Measurements from ENCODE around the gene ACTRT2.

DNA sequence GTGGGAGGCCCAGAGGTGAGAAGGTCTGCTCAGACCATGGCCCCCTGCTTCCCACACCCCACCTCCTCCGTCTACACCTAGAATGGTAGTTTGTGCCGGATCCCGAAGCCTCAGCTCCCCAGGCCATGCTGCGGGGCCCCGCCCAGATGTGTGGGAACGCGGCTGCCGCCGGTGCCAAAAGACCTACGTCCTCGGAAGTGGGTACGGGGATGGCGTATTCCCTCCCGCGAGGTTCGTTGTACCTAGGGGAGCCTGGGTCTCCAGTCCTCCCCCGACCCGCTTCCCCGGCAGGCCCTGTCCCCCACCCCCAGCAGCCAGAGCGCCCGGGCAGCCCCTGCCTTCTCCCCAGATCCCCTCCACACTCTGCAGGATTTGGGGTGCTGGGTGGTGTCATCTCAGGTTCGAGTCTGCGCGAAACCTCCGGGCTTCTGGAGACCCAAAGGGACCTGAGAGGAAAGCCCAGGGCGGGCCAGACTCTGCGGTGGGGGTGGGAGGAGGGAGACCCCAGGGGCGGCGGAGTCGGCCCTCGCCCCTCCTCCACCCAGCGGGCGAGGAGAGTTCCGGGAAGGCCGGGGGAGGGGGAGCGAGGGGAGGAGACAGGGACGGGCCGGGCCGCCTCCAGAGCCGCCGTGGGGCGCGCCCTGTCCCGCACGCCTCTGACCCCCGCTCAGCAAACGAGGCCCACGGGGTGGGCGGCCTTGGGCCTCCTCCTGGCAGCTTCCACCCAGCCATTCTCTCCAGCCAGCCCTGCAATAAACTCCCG is 41.5 kb downstream of the ACTRT2 start:
- TF ChIP-seq, protein P1, sequence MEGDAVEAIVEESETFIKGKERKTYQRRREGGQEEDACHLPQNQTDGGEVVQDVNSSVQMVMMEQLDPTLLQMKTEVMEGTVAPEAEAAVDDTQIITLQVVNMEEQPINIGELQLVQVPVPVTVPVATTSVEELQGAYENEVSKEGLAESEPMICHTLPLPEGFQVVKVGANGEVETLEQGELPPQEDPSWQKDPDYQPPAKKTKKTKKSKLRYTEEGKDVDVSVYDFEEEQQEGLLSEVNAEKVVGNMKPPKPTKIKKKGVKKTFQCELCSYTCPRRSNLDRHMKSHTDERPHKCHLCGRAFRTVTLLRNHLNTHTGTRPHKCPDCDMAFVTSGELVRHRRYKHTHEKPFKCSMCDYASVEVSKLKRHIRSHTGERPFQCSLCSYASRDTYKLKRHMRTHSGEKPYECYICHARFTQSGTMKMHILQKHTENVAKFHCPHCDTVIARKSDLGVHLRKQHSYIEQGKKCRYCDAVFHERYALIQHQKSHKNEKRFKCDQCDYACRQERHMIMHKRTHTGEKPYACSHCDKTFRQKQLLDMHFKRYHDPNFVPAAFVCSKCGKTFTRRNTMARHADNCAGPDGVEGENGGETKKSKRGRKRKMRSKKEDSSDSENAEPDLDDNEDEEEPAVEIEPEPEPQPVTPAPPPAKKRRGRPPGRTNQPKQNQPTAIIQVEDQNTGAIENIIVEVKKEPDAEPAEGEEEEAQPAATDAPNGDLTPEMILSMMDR (IDR thresholded peaks at IDR 0.05 in 8 of 11, conservative IDR thresholded peaks at IDR 0.05 in 3 of 11), result no peak
- TF ChIP-seq POLR2AphosphoS5 (IDR thresholded peaks at IDR 0.05) (no peak), POLR2A (IDR thresholded peaks at IDR 0.05) (no peak)
